T-helper 1 cell treated with Interleukin-12 subunit alpha and Interleukin-12 subunit beta and Interleukin-4 antibody, amounts not matched to agents 30 ng/mL and 1 ng/mL, for 36 hours (primary cell): ENCODE results near the gene XRCC3. TPM values are rescaled to one million over a fixed set of nuclear protein-coding genes. Genes with fewer than 3 reads are reported as not detected.

Experiments used
- intact Hi-C: fragments of 100-400 bp; cut with micrococcal nuclease; formaldehyde crosslinking; loops from one replicate; pipeline ENCODE4 v1.15.1; 2024
- total RNA-seq: library from RNA; stranded (reverse); gene quantifications from 2 replicates; pipeline ENCODE4 v1.2.3, GENCODE V29; 2022

XRCC3 gene
- total RNA-seq: 36.1 and 39.6 TPM in 2 replicates

DNA sequence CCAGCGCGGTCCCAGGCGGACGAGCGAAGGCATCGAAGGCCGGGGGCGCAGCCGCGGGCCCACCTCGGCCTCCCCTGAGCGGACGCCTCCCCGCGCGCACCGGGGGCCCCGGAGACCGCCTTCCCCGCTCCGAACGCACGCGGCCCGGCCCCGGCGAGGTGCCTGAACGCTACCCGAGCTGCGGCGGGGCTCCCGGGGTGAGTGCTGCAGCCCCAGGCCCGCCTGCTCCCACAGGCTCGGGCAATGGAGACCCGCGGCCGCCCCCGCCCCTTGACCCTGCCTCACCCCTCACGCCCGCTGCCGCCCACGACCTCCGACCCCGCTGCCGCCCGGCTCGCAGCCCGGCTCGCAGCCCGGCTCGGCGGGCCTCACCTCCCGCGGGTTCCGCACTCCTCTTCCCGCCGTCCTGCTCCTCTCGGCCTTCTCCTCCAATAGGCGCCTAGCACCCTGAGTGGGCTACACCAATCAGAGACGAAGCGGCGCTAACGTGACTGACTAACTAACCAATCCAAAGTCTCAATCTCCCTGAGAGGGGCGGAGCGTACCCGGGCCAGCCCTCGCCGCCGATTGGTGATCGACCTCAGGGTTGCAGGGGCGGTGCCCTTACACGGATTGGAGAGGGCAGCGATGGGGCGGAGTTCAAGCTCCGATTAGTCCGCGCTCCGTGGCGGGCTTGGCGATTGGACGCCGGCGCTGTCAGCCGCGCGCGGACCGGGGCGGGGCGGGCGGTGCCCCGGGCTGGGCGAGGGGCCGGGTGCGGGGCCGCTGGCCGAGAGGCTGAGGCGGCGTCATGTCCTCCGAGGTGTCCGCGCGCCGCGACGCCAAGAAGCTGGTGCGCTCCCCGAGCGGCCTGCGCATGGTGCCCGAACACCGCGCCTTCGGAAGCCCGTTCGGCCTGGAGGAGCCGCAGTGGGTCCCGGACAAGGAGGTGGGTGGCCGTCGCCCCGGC, at the start of gene XRCC3, which contains the start of gene ZFYVE21:
XRCC3 (minus strand) TSS at position 400 of the 949 bp plus-strand sequence. CDS start 4,364 bp downstream, outside the sequence.
ZFYVE21 (plus strand) TSS at position 759 of the 949 bp plus-strand sequence; CDS start at position 791, 32 bp downstream.
- intact Hi-C loops: loop anchor here (1.0 to 2.0 kb wide), 7 partner anchors 86 to 1775 kb away; partner anchors contain the start of genes BAG5, COA8, KLC1 and MARK3

DNA sequence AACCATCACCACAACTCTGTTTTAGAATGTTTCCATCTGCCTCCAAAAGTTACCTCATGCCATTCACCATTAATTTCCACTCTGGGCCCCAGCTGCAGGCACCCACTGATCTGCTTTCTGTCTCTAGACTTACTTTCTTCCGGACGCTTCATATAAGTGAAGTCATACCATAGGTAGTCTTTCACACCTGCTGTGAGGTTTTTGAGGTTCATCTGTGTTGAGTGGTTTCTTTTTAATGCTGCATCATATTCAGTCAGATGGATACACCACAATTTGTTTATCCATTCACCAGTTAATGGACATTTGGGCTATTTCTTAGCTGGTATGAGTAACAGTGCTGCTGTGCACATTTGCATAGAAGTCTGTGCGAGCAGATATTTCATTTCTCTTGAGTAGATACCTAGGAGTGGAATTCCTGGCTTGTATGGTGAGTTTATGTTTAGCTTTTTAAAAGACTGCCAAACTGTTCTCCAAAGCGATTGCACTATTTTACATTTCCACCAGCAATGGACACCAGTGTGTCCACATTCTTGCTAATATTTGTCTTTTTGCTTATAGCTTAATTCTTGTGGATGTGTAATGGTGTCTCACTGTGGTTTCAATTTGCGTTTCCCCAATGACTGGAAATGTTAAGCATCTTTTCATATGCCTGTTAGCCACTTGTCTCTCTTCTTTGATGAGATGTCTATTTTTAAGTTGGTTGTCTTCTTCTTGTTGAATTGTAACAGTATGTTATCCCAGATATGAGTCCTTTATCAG, 48.7 kb upstream of the XRCC3 start:
- intact Hi-C loops: no loop called here

DNA sequence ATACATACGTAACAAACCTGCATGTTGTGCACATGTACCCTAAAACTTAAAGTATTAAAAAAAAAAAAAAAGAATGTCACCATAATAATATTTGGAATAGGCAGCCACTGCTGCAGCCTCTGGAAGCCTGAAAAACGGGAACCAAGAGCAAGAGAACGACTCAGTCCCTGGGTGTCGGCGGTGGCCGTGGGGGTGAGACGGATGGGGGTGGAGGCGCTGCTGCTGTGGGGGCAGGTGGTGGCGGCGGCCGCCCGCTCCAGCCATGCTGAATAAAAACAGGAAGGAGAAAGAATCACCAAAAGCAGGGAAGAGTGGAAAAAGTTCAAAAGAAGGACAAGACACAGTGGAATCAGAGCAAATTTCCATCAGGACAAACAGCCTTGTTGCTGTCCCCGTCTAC, 47.3 kb upstream of the XRCC3 start:
- intact Hi-C loops: no loop called here

DNA sequence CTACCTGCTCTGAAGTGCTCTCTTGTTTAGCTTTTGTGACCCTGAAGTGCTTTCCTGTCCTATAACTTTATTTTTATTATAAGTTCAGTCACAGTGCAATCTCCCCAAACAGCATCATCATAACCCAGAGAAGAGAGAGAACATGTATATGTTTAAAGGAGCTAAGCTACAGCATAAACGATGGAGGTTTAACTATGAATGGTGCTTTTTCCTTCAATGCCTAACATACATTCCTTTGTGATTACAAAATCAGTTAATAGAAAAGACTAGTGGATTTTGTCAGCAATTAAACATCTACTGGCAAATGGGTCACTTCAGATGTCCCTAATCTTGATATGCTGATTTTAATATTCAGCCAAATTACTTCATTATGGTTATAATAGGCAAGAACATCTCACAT, 46.8 kb upstream of the XRCC3 start:
- intact Hi-C loops: no loop called here

DNA sequence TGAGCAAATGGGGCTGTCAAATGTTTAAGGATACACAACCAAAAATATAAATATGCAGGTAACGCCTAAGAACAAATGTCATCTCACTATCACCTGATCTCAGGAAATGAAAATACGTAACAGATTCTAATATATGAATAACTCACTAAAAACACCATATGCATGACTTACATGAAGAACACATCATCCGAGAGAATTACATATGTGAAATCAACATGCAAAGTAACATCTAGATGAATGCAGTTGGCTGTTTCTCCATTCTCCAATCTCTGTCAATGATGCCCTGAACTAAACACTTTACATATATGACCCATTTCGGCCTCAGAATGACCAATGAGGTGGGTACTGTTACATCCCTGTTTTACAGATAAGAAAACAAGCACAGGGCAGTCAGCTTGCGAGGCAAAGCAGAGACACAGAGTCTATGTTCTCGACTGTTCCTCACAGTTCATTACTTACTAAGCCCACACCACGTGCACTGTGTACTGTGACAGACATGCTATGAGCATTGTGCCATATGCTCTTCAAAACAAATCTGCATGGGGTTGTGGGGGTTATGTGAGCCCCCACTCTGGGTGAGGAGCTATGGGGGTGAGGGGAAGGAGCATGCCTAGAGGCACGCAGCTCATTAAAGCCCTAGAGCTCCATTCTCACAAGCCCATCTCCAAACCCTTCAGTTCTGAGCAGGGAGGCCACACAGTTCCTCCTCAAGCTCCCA, 43.0 kb upstream of the XRCC3 start:
- intact Hi-C loops: no loop called here

DNA sequence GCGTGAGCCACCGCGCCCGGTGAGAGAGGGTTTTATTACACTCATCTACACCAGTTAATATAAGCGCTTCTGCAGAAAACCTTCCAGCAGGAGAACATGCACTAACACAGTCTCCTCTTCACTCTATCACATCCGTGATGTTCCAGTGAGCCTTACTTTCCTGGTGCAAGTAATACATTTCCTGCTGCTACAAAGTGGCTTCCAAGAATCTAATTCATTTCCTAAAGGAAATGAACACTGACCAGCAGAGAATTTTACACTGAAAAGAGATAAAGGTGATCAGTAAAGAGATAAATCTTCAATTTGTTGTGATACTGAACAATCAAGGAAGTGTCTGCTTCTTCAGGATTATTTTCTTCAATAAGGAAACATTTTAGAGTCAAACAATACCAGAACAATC, 39.8 kb upstream of the XRCC3 start:
- intact Hi-C loops: no loop called here

DNA sequence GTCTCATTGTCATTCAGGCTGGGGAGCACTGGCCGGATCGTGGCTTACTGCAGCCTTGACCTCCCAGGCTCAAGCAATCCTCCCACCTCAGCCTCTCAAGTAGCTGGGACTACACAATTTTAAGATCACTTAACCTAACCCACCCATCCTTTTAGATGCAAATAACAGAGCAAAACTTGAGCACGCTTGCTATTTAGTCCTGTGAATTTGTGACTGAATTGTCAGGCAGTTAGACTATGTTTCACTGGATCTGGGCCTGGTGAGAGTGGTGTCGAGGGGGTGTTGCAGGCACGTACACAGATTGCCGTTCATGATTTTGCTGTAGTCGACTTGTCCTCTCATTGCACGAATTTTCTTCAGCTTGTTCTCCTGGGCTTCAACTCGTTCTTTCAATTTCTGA, 38.5 kb upstream of the XRCC3 start:
- intact Hi-C loops: no loop called here

DNA sequence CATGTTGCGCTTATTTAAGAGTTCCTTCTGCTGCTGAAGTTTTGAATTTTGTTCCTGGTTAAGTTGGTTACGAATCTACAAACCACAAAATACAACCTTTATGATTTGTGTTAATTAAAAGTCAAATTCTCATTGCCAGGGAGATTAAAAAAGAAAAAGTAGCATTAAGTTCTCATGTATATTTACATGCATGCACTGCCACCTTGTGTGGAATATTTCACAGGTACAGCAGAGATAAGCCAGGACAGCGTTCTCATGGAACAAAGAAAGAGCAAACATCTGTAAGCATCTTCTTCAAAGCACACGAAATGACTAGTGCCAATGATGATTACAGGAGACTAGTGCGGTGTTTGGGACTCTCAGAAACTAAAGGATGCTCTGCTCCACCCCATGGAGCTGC, 34.6 kb upstream of the XRCC3 start:
- intact Hi-C loops: no loop called here

DNA sequence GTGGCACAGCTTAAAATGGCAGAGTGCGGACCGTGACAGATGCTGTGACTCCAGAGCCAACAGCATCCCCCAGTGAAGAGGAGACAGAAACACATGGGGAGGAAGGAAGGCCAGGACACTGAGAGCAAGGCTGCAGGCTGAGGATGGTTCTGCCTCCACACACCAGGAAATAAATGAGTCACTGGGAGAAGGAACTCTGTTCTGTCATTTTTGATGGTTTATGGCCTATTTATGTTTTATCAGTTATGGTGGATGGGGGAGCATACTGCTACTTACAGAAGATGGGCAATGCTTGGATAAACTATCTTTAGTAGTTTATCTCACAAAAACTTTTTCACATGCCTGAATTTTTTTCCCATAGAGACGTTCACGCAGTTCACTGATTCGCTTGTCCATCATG, 34.2 kb upstream of the XRCC3 start:
- intact Hi-C loops: no loop called here

DNA sequence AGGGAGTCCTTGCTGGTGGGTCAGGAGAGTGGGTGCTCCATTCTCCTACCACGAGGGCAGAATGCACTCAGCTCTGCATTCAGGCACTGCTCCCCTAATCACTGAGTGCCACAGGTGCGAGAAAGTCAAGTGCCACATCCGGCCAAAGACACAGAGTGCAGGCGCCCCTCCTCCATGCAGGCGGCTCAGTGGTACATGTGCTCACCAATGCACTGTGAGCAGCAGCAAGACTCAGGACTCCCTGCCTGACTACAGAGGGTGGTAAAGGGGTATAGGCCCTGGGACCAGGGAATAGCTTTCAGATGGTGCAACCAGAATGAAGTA, 33.2 kb upstream of the XRCC3 start:
- intact Hi-C loops: no loop called here

DNA sequence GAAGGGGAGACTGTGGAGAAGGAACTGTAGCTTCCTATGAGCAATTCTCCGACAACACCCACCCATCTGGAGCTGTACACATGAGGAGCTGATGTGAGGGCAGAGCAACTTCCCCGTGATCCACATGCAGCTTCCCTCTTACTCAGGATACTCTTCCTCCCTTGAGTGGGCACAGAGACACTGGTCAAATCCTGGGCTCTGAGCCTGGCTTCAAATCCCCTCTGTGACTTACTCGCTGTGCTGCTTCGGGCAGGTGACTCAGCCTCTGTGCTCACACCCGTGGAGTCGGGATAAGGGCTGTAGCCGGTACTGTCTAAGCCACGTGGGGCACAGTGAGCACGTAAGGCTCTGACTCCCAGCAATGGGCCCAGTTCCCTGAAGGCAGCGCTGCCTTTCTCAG, 31.4 kb upstream of the XRCC3 start:
- intact Hi-C loops: no loop called here

DNA sequence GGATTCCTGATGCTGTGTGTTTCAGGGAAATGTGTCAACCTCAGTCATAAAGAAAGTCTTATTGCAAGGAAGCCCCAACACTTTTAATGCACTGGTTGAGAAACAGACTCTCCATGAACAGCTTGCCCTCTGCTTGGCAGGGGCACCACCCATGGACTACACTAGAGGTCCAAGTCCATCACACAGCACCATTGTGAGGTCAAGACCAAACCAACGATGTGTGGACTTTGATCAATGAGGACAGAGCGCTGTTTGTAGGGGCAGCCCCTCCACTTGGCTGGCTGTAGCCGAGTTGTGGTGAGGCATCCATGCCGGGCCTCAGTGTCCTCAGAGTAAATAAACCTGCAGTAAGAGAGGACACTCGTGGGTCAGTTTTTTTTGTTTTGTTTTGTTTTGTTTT, 30.2 kb upstream of the XRCC3 start:
- intact Hi-C loops: no loop called here

DNA sequence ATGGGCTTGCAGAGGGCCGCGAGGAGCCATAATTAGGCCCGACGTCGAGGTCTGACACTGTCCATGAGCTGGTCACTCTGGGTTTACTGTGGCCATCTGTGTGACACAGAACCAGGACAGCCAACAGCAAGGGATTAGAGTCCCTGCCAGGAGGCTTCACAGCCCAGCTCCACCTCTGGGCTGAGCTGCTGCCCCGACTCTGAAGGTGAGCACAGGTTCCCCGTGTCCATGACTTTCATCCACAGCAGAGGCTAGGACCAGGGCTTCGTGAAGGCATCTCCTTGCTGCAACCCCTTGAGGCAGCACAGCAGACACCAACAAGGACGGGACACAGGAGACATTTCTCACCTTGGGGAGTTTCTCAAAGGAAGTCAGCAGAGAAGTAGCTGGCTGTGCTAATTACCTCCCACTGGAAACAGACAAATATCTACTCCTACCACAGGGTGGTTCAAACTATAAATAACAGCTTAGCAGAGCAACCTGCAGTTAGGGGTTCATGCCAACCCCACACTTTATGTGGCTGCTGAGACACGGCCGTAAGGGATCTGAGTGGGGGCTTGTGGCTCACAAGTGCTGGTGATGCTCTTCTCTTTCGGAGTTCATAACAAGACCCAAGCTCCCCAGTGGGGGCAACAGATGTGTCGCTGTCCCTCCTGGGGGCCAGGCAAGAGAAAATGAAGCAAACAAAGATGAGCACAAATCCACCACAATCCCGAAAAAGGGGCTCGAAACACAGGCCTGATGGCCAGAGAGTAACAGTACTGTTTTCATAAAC, 29.6 kb upstream of the XRCC3 start:
- intact Hi-C loops: no loop called here

DNA sequence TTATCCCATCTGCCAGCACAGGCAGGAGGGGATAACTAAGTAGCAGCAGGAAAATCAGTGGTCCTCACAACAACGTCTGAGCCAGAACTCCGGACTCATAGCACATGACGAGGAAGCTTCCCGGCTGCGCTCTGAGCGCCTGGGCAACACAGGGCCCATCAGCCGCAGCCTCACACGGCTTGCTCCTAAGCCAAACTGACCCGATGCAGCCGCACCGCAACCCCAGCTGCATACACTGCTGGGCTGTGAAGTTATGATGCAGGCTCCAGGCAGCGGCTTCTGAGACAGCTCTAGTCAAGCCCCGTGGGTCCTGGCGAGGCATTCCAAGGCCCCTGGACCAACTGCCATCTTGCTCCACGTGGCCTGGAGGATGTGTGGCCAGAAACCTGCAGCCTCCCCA, 28.4 kb upstream of the XRCC3 start:
- intact Hi-C loops: no loop called here

DNA sequence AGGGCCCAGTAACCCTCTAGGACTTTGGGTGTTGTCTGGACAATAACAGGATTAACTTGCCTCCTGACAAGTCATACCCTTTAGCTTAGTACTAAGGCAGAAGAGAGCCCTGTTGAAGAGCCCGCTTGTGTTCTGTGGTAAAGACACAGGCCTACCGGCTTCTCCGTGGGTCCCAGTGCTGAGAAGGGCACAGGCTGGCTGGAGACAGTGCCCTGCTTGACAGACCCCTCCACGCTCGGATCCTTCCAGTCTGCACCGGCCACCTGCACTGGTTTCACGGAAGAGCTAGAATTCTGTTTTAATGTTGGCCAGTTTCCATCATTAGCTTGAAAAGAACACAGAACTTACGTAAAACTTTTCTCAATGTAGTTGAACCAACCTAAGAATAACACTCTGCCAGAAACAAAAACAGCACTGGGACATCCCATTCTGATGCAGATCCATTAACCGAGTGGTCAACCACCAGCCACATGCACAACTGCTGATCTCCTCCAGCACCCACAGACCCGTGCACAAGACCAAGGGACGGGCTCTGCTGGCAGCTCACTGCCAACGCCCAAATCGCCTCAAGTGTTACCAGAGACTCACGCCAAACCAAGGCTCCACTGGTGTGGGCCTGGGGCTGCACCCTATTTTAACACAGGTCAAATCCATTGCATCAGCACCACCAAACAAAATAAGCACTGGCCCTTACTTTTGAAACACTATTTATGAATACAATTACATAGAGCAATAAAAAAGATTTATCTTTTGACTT, 27.4 kb upstream of the XRCC3 start:
- intact Hi-C loops: no loop called here

DNA sequence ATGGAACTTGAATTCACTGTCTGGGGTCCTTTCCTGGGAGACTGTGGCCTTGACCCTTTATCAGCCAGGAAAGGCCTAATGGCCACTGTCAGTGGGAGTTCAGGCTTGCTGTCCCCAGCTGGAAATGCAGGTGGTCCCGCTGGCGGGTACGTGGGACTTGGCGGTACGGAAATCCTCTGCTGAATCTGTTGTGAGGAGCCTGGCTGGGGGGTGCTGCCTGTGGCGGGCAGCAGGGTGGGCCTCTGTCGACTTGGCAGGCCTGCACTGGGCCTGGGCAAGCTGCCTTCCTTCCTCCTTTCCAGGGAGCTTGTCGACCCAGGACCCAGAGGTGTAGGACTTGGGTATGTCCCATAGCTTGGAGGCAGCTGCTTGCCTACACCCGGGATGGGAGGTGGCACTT, 26.6 kb upstream of the XRCC3 start:
- intact Hi-C loops: no loop called here

DNA sequence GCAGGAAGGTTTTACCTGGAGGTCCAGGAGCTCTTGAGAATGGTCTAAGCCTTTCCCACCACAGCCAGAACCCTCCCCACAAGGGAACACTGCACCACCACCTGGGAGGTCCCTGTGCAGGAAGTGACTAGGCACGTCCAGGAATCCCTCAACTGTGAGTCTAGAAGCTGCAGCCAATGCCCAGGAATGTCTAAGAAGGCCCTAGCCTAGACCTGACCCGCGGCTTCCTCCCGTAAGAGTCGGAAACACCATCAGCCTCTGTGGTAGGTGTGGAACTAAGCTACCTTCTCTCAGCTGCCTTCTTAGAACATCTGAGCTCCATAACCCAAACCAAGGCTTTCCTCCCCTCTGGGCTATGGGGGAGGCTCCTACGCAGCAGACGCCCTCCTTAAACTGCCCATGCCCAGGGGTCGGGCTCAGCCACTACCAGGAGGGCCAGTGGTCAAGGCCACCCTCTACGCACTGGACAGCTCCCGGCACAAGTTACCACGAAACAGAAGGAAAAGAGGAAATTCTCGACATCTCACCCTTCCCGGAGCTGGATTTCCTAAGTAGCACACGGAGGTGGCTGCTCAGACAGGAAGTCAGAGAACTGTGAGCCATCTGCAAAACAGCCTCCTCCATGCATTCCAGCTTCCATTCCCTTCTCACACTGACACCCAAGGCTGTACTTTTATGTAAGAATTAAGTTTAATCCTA, 25.9 kb upstream of the XRCC3 start:
- intact Hi-C loops: no loop called here

DNA sequence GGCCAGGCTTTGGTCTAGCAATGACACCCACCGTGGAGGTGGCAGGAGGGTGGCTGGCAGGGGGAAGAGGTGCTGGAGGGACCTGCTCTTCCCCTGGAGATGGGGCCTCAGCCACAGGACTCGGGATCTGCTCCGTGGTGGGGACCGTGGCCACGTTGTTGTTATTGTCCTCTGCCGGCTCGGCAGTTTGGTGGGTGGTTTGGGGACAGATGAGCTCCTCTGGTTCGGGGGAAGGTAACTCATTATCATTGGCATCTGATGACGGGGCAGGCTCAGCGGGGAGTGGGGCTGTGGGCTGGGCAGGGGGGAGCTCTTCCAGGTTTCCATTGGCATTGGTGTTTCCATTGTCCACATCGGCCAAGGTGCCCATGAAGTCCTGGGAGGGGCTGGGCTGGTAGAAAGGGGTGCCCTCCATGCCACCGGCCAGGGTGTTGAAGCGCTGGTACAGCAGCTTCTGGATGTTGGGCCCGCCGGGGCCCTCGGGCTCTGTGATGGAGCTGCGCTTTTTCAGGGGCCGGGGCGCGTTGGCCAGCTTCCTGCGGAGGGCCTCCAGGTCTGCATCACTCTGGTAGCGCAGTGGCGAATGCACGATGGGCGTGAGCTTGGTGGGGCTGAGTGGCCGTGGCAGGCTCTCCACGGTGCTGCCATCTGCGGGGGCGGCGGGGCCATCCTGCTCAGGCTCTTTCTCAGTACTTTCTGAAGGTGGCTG, 24.7 kb upstream of the XRCC3 start:
- intact Hi-C loops: no loop called here

DNA sequence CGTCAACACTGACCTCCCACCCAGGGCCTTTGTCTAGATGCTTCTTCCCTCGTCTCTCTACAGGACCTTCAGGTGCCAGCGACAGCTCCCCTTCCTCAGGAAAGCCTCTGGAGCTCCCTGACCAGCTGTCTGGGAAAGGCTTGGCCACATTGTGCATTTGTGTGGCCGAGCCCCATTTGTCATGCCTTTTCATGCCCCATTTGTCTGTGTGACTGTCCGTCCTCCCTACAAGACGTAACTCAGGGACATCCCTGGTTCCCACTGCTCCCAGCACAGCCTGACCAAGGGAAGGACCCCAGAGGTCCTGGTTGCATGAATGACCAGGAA, 24.2 kb upstream of the XRCC3 start:
- intact Hi-C loops: no loop called here
